Gastrocnemius medialis (tissue), 4 donors: Measurements from ENCODE around the gene PIEZO1.

ENCODE experiments used
- POLR2A ChIP-seq, 2 donors: fragments of 450-650 bp; IDR thresholded peaks; one replicate each; pipeline ENCODE4 v1.6.1; 2017; ENCODE audit warnings: antibody characterized with exemption in 2 of 2, mild to moderate bottlenecking in 2 of 2, moderate library complexity in 2 of 2
- TF ChIP-seq, protein P1 (sequence below), 5 experiments: fragments of 450-650 bp in 3 of 5; fragments of 200-600 bp in 2 of 5; sonication (generic) in 2 of 5; IDR thresholded peaks in 4 of 5; conservative IDR thresholded peaks in 1 of 5; 1 replicate in 4 of 5; 2 replicates in 1 of 5; pipeline ENCODE4 v1.5.1; 2016 to 2019; ENCODE audit warnings: antibody characterized with exemption in 5 of 5, mild to moderate bottlenecking in 3 of 5, moderate library complexity in 3 of 5

DNA sequence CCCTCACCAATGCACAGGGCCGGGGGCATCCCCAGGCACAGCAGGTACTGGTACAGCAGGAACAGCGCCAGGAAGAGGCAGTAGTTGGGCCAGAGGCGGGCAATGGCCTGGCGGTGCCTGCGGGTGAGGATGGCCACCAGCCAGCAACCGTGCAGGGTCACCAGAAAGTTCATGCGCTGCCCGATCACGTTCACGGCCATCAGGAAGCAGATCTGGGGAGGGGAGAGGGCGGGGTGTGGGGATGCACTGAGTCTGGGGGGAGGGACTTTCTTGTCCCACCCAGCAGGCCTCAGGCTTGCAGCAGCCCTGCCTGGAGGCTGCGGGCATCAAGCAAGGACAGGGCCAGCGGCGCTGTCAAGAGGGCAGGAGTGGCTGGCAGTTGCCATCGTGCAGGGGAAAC, 53.3 kb downstream of the PIEZO1 start:
- TF ChIP-seq, protein P1, sequence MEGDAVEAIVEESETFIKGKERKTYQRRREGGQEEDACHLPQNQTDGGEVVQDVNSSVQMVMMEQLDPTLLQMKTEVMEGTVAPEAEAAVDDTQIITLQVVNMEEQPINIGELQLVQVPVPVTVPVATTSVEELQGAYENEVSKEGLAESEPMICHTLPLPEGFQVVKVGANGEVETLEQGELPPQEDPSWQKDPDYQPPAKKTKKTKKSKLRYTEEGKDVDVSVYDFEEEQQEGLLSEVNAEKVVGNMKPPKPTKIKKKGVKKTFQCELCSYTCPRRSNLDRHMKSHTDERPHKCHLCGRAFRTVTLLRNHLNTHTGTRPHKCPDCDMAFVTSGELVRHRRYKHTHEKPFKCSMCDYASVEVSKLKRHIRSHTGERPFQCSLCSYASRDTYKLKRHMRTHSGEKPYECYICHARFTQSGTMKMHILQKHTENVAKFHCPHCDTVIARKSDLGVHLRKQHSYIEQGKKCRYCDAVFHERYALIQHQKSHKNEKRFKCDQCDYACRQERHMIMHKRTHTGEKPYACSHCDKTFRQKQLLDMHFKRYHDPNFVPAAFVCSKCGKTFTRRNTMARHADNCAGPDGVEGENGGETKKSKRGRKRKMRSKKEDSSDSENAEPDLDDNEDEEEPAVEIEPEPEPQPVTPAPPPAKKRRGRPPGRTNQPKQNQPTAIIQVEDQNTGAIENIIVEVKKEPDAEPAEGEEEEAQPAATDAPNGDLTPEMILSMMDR (IDR thresholded peaks at IDR 0.05 in 4 of 5, conservative IDR thresholded peaks at IDR 0.05 in 1 of 5), result no peak
- TF ChIP-seq POLR2A (IDR thresholded peaks at IDR 0.05), result no peak
